Testis (tissue), 2 donors: Measurements from ENCODE around the gene ATF7.

ENCODE experiments used
- CTCF ChIP-seq, 3 experiments: fragments of 450-650 bp in 2 of 3; fragments of 200-600 bp in 1 of 3; sonication (generic) in 1 of 3; IDR thresholded peaks; one replicate each; pipeline ENCODE4 v1.5.1; 2016 to 2019; ENCODE audit warnings: antibody characterized with exemption in 3 of 3, mild to moderate bottlenecking in 2 of 3, moderate library complexity in 1 of 3
- POLR2A ChIP-seq: fragments of 450-650 bp; IDR thresholded peaks from one replicate; pipeline ENCODE4 v1.6.1; 2017; ENCODE audit warnings: antibody characterized with exemption, mild to moderate bottlenecking, moderate library complexity

GRCh38 chr12:53514628-53515290 lies 111.4 kb downstream of the ATF7 start:
- TF ChIP-seq CTCF (IDR thresholded peaks at IDR 0.05) = no peak
- TF ChIP-seq POLR2A = no peak
